HG02571 (cell line): ENCODE results near the gene NDC1.
"Not testable (repeated sequence)": the region's sequence is repeated elsewhere in the genome, so short reads cannot be mapped to it uniquely, and the experiment has no call there.

Experiments used
- ATAC-seq: cut with Tn5 transposase; IDR thresholded peaks from one replicate; pipeline ENCODE4 v1.9.1; 2021; ENCODE audit warnings: mild to moderate bottlenecking, moderate library complexity; ENCODE audit not compliant: unreplicated experiment

The NDC1 gene

GRCh38 chr1:53766831-53767405 lies 71.2 kb downstream of the NDC1 start:
- ATAC-seq = no peak

DNA sequence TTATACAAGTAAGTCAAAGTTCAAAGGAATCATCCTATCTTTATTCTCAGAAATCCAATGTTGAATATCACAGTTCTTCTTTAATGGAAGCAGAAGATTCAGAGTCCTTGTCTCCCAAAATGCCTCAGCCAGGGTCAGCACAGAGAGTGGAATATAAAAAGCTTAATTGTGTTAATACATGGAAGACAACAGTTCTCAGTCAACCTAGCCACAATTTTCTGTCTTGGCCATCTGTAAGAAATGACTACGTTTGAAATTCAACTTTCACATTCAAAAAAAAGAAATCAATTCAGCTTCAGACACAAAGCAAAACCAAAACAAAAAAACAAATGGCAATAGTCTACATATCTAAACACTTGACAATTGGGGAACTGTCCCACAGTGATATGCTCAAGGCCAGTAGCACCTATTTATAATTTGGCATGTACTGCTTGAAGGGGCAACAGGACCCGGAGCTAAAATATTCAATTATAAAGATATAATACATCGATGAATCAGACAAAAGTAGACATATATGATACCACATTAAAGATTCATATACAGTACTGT lies 71.8 kb downstream of the NDC1 start:
- ATAC-seq = no peak

GRCh38 chr1:53765657-53766056 lies 72.4 kb downstream of the NDC1 start:
- no peak for ATAC-seq

DNA sequence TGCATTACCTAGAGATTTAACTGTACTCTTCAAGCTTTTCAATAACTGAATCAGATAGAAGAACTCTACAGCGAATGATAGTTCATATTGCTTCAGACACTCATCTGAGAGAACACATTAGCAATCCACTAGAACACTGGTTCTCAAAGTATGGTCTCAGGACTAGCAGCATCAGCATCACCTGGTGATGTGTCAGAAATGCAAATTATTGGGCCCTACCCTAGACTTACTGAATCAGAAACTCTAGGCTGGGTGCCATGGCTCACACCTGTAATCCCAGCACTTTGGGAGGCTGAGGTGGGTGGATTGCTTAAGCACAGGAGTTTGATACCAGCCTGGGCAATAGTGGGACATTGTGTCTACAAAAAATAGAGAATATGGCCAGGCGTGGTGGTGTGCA lies 74.2 kb downstream of the NDC1 start:
- no peak for ATAC-seq

- no peak for ATAC-seq
These were observed 74.6 kb downstream of the NDC1 start for GRCh38 chr1:53763461-53763860.

DNA sequence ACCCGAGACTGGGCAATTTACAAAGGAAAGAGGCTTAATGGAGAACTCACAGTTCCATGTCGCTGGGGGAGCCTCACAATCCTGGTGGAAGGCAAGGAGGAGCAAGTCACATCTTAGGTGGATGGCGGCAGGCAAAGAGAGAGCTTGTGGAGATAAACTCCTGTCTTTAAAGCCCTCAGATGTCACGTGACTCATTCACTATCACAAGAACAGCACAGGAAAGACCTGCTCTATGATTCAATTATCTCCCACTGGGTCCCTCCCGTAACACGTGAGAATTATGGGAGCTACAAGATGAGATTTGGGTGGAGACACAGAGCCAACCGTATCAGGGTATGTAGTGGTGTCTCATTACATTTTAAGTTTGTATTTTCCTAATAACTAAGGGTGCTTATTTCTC lies 77.6 kb downstream of the NDC1 start:
- ATAC-seq = not testable (repeated sequence)

GRCh38 chr1:53755874-53756273 lies 82.2 kb downstream of the NDC1 start:
- ATAC-seq = no peak

DNA sequence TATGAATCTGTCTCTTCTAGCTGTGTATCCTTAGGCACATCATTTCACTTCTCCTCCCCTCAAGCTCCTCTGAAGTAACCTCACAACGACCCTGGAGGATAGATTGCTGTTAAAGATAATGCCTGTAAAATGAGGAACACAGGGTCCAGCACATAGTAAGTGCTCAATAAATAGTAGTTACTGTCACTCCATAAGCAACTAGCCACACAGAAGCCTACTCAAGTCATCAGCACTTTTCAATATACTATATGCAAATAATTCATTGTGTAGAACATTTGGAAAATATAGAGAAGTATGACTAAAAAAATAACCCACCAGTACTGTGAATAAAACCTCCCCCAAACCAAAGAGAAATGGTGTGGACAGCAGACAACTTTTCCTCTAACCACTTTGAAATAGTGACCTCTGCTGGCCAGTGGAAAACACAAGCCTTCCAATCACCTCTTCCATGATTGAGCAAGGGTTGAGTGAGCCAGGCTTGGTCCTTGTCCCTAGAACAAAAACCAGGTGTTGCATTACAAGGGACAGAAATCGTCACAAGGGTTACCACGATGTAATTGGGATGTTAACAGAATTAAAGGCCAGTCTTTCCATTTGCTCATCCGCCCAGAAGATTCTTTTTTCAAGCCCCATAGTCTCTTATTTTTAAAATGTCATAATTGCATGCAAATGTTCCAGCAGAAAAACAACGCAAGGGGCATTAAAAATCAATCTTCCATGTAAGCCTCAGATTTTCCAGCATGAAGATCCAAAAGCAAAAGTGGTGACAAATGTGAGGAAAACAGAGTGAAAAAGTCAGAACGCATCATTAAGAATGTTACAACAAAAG lies 83.4 kb downstream of the NDC1 start:
- no peak for ATAC-seq

DNA sequence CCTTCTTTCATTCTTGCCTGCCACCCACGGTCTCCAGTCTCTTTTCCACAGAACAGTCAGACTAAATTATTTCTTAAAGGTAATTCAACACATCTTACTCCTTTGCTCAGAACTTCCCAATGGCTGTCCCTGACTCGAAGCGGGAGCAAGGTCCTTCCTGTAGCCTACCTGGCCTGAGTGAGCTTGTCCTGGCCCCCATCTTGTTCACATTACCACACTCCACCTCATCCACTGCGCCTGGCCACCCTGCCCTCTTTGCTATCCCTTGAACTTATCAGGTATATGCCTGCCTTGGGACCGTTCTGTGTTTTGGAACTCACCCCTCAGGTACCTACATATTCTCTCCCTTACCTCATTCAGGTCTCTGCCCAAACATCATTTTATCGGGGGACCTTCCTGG lies 85.8 kb downstream of the NDC1 start:
- no peak for ATAC-seq

- no peak for ATAC-seq
These were observed 90.3 kb downstream of the NDC1 start for GRCh38 chr1:53747841-53748240.

DNA sequence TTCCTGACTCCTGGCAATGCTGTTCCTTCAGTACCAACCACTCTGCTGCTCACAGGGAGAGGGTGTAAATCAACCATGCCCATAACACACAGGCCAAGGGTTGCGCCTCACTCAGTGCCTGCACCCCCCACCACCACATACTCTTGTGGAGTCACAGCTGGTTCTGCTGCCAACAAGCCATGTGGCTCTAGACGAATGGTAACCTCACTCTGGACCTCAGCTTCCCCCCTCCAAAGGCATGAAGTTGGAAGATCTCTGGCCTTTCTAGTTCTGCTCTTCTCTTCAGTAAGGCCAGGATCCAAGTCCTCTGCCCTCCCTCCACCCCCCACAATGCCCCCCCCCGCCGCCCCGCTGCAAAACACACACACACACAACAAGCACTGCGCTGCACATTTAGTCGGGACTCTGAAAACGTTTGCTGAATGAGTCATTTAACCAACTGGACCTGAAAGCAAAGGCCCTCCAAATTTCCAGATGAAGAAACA lies 97.4 kb downstream of the NDC1 start:
- ATAC-seq = no peak

- ATAC-seq = peak; percentile 95
These were observed 98.9 kb downstream of the NDC1 start, which contains the start of gene GLIS1 for GRCh38 chr1:53739109-53739681. GLIS1 (minus strand) TSS chr1:53739164; CDS start chr1:53738064, 1,100 bp downstream.

GRCh38 chr1:53738205-53739108 lies 99.6 kb downstream of the NDC1 start:
- peak; percentile 9 for ATAC-seq

GRCh38 chr1:53737648-53738204 lies 100.4 kb downstream of the NDC1 start:
- no peak for ATAC-seq

- no peak for ATAC-seq
These were observed 101.8 kb downstream of the NDC1 start for GRCh38 chr1:53736290-53736689.

GRCh38 chr1:53735681-53736080 lies 102.4 kb downstream of the NDC1 start:
- ATAC-seq = no peak

GRCh38 chr1:53735261-53735660 lies 102.8 kb downstream of the NDC1 start:
- no peak for ATAC-seq

DNA sequence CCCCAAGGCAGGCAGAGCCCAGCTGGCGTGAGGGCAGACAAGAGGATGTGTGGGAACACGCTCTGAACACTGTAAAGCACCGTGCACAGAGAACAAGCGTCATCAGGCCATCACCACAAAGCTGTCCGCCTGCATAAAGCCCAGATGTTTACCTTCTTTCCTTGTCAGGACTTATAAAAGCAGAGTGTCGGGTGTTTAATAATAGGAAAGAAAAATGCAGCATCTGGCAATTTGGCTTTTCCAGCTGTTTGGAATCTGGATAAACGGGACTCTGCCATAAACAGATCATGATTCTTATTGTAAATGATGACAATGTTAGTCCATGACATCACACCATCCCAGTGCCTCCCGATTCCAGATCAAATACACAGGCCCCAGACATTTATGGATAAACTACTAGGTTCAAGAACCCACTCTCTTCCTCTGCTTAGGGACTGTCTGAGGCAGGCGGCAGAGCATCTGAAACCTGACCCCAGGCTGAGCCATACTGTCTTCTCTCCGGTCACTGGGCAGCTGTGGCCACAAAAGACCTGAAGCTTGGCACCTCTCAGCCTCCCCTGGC lies 103.4 kb downstream of the NDC1 start:
- ATAC-seq = no peak

DNA sequence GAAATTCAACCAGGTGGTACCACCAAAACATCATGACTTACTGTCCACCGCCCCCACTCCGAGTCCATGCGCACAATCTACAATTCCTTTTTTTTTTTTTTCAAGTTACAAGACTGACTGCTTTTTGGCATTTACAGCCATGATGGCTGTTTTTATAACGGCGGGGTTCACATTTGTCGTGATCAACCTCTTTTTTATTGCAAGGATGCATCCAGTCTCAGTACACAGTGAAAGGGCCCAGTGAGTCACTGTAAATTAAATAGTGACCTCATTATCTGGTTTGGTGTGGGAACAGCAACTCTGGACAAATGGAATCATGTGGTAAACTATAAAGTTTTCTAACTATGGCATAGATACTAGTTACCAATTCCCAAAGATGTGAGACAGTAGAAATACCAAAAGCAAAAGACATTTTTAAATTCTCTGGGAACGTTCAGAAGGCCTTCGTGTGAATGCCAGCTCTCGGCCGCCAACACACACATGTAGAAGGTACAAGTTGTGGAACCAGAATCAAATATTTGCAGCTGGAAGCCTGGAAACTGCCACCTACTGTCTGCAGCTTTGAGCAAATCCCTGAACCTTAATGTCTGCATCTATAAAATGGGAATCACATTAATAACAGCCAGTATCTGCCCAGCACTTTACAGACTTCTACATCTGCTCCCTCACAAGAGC lies 104.0 kb downstream of the NDC1 start:
- ATAC-seq = no peak
